ENCODE data around the gene CASK.

Gene CASK

DNA sequence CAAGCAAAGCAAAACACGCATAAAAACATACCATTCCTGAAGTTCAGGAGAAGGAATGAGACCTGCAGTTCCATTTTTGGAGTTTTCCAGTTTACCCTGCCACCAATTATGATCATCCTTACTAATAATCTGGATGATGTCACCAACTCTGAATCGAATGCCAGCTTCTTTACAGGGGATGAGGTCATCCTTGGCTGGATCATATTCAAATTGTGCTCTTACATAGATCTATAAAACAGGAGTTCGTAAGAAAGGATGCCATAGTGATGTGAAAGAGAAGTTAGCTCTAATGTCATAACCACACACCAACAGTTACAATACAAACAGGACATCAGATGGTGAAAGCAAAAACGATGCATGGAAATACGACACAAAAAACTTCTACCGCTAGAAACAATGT is 369.7 kb downstream of the CASK start:
- no peak for TF ChIP-seq FOXP2 (optimal IDR thresholded peaks at IDR 0.05; ENCODE audit: control extremely low read depth, extremely low read length, insufficient read depth)
- TF ChIP-seq POLR2AphosphoS5 (IDR thresholded peaks at IDR 0.05; ENCODE audit: borderline replicate concordance, low read depth, low read length) = no peak
- TF ChIP-seq EZH2 (IDR thresholded peaks at IDR 0.05) = no peak
- no peak overlapping the region for H3K27ac ChIP-seq
- DNase-seq (ENCODE audit: low read depth, low spot score) = no peak
- H3K4me3 ChIP-seq = no peak overlapping the region
- no peaks in the 10 kb centered on the region for H3K36me3 ChIP-seq (ENCODE audit: insufficient read depth, low read length)
- no peaks in the 10 kb centered on the region for H3K9me3 ChIP-seq (ENCODE audit: low read depth, low read length)
- no peak overlapping the region for H3K9ac ChIP-seq (ENCODE audit: insufficient read length)

DNA sequence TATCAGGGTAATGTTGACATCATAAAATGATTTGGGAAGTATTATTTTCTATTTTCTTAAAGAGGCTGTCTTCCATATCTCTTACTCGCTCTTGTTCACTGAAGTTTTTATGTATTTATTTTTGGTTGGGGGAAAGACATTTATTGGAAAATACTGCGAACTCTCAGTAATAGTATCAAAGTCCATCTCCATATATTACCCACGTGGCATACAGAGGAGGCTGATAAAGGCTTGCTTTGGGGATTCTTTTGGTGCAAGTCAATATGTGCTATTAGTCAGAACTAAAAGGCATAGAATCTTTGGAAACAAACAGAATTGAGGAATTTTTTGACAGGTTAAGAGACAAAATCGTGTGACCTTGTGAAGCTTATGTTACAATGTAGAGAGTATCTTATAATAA is 374.9 kb downstream of the CASK start:
- Histone ChIP-seq H3K9ac (ENCODE audit: insufficient read length) (no peak overlapping the region), H3K9me3 (ENCODE audit: low read depth, low read length) (no peaks in the 10 kb centered on the region), H3K4me3 (no peak overlapping the region), H3K27ac (no peak overlapping the region), H3K36me3 (ENCODE audit: insufficient read depth, low read length) (no peaks in the 10 kb centered on the region)
- TF ChIP-seq EZH2 (IDR thresholded peaks at IDR 0.05) (no peak), FOXP2 (optimal IDR thresholded peaks at IDR 0.05; ENCODE audit: control extremely low read depth, extremely low read length, insufficient read depth) (no peak), POLR2AphosphoS5 (IDR thresholded peaks at IDR 0.05; ENCODE audit: borderline replicate concordance, low read depth, low read length) (no peak)
- DNase-seq (ENCODE audit: low read depth, low spot score) = no peak

DNA sequence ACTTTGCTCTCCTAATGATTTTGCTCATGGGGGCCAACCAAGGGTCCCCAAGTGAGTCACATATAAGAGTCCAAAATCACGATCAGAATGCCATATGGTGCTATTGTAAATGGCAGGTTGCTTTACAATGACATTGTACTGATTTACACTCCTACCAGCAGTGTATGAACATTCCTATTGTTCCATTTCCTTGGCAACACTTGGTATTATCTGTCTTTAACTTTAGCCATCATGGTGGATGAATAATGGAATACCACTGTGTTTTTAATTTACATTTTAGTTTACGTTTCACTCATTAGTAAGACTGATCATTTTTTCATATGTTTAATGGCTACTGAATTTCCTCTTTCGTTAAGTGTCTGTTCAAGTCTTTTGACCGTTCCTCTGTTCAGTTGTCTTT is 379.7 kb downstream of the CASK start:
- DNase-seq (ENCODE audit: low read depth, low spot score) = no peak
- Histone ChIP-seq H3K4me3 (no peak overlapping the region), H3K9me3 (ENCODE audit: low read depth, low read length) (no peaks in the 10 kb centered on the region), H3K36me3 (ENCODE audit: insufficient read depth, low read length) (no peaks in the 10 kb centered on the region), H3K9ac (ENCODE audit: insufficient read length) (no peak overlapping the region), H3K27ac (no peak overlapping the region)
- no peak for TF ChIP-seq EZH2 (IDR thresholded peaks at IDR 0.05)
- TF ChIP-seq FOXP2 (optimal IDR thresholded peaks at IDR 0.05; ENCODE audit: control extremely low read depth, extremely low read length, insufficient read depth) = no peak
- TF ChIP-seq POLR2AphosphoS5 (IDR thresholded peaks at IDR 0.05; ENCODE audit: borderline replicate concordance, low read depth, low read length) = no peak

DNA sequence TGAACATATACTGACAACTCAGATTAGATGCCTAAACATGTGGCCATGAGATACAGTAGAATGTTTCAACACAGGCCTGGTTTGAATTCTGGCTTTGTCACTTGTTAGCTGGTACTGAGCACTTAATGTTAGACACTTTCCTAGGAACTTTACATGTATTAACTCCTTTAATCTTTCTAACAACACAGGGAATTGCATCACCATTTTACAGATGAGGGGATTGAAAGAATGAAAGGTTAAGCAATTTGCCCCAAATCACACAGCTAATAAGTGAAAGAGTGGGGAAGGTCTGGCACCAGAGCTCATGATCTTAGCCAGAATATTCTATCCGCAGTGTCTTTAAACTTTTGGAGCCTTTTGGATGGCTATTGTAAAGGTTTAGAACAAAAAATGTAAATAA is 380.3 kb downstream of the CASK start:
- Histone ChIP-seq H3K36me3 (ENCODE audit: insufficient read depth, low read length) (no peaks in the 10 kb centered on the region), H3K4me3 (no peak overlapping the region), H3K9me3 (ENCODE audit: low read depth, low read length) (no peaks in the 10 kb centered on the region), H3K27ac (no peak overlapping the region), H3K9ac (ENCODE audit: insufficient read length) (no peak overlapping the region)
- TF ChIP-seq EZH2 (IDR thresholded peaks at IDR 0.05) (no peak), POLR2AphosphoS5 (IDR thresholded peaks at IDR 0.05; ENCODE audit: borderline replicate concordance, low read depth, low read length) (no peak), FOXP2 (optimal IDR thresholded peaks at IDR 0.05; ENCODE audit: control extremely low read depth, extremely low read length, insufficient read depth) (no peak)
- DNase-seq (ENCODE audit: low read depth, low spot score) = no peak

DNA sequence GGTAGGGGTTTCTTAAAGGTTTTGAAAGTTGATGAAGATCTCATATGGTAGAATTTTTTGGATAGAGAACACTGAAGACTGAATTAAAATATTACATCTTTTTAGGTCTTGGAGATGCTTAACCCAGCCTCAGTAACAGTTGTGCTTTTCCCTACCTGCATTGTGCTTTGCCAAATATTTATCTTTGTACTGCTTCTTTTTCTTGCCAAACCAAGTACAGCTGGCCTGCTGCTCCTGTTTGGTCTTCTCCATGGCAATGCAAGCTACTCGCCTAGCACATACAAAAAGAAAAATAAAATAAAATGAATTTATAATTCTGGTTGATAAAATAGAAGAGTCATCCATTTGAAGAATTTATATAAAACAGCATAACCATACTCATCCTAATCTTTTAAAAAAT is 380.8 kb downstream of the CASK start:
- no peak overlapping the region for H3K4me3 ChIP-seq
- no peak overlapping the region for H3K9ac ChIP-seq (ENCODE audit: insufficient read length)
- H3K36me3 ChIP-seq (ENCODE audit: insufficient read depth, low read length) = no peaks in the 10 kb centered on the region
- TF ChIP-seq POLR2AphosphoS5 (IDR thresholded peaks at IDR 0.05; ENCODE audit: borderline replicate concordance, low read depth, low read length) (no peak), EZH2 (IDR thresholded peaks at IDR 0.05) (no peak), FOXP2 (optimal IDR thresholded peaks at IDR 0.05; ENCODE audit: control extremely low read depth, extremely low read length, insufficient read depth) (no peak)
- no peak for DNase-seq (ENCODE audit: low read depth, low spot score)
- H3K27ac ChIP-seq = no peak overlapping the region
- no peaks in the 10 kb centered on the region for H3K9me3 ChIP-seq (ENCODE audit: low read depth, low read length)

DNA sequence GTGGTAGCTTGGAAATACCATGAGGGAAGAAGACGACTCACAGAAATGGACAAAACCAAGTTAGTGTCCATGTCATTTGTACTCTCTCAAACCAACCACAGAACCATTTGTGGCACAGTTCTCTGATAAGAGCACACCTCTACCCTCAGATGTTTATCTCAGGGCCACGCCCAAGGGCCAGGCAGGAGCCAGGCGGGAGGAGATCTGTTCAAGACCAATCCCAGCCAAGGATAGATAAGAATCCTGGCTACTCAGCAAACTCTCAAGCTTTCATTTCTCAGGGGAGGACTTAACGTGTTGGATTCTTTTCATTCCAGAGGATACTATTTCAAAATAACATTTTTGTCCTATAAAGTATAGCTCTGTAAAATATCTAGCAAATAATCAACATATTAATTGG is 381.2 kb downstream of the CASK start:
- no peak for TF ChIP-seq POLR2AphosphoS5 (IDR thresholded peaks at IDR 0.05; ENCODE audit: borderline replicate concordance, low read depth, low read length)
- TF ChIP-seq FOXP2 (optimal IDR thresholded peaks at IDR 0.05; ENCODE audit: control extremely low read depth, extremely low read length, insufficient read depth) = no peak
- no peak for TF ChIP-seq EZH2 (IDR thresholded peaks at IDR 0.05)
- Histone ChIP-seq H3K9me3 (ENCODE audit: low read depth, low read length) (no peaks in the 10 kb centered on the region), H3K4me3 (no peak overlapping the region), H3K9ac (ENCODE audit: insufficient read length) (no peak overlapping the region), H3K36me3 (ENCODE audit: insufficient read depth, low read length) (no peaks in the 10 kb centered on the region), H3K27ac (no peak overlapping the region)
- DNase-seq (ENCODE audit: low read depth, low spot score) = no peak

DNA sequence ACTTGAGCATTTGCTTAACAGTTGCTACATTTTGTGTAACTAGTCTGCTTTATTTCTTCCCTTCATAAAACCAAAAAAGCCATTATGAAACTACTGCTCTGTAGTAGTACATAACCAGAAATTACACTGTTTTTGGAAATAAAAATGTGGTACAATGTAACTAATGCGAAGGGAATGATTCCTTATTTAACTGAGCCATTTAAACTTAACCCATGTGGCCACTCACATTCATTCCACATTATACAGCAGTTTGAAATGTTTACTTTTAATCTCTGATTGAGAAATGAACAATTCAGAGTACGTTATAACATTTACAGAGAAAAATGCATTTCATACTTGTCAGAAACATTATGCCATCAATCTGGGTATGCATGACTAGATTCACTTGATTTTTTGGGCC is 382.0 kb downstream of the CASK start:
- no peak for TF ChIP-seq FOXP2 (optimal IDR thresholded peaks at IDR 0.05; ENCODE audit: control extremely low read depth, extremely low read length, insufficient read depth)
- TF ChIP-seq POLR2AphosphoS5 (IDR thresholded peaks at IDR 0.05; ENCODE audit: borderline replicate concordance, low read depth, low read length) = no peak
- no peak for TF ChIP-seq EZH2 (IDR thresholded peaks at IDR 0.05)
- H3K27ac ChIP-seq = no peak overlapping the region
- H3K9ac ChIP-seq (ENCODE audit: insufficient read length) = no peak overlapping the region
- no peak overlapping the region for H3K4me3 ChIP-seq
- no peaks in the 10 kb centered on the region for H3K36me3 ChIP-seq (ENCODE audit: insufficient read depth, low read length)
- no peaks in the 10 kb centered on the region for H3K9me3 ChIP-seq (ENCODE audit: low read depth, low read length)
- DNase-seq (ENCODE audit: low read depth, low spot score) = no peak

DNA sequence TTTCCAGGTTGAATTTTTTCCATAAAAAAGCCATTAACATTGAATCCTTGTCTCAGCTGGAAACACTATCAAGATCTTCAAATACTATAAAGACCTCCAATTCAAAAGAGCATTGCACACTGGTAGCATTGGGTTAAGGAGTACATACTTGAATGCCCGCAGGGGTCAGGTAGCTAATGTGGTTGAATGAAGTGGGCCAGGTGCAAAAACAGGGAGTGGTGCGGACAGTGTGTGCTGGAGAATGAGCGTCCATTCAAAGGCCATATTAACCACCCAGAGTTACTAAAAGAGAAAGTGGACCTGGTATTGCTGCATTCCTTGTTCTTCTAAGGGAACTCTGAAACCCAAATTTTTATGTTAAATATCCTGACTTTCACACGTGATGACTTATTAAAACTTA is 384.6 kb downstream of the CASK start:
- H3K4me3 ChIP-seq = no peak overlapping the region
- no peak for DNase-seq (ENCODE audit: low read depth, low spot score)
- no peaks in the 10 kb centered on the region for H3K36me3 ChIP-seq (ENCODE audit: insufficient read depth, low read length)
- H3K9me3 ChIP-seq (ENCODE audit: low read depth, low read length) = no peaks in the 10 kb centered on the region
- no peak overlapping the region for H3K27ac ChIP-seq
- no peak overlapping the region for H3K9ac ChIP-seq (ENCODE audit: insufficient read length)
- TF ChIP-seq EZH2 (IDR thresholded peaks at IDR 0.05) = no peak
- TF ChIP-seq POLR2AphosphoS5 (IDR thresholded peaks at IDR 0.05; ENCODE audit: borderline replicate concordance, low read depth, low read length) = no peak
- no peak for TF ChIP-seq FOXP2 (optimal IDR thresholded peaks at IDR 0.05; ENCODE audit: control extremely low read depth, extremely low read length, insufficient read depth)

DNA sequence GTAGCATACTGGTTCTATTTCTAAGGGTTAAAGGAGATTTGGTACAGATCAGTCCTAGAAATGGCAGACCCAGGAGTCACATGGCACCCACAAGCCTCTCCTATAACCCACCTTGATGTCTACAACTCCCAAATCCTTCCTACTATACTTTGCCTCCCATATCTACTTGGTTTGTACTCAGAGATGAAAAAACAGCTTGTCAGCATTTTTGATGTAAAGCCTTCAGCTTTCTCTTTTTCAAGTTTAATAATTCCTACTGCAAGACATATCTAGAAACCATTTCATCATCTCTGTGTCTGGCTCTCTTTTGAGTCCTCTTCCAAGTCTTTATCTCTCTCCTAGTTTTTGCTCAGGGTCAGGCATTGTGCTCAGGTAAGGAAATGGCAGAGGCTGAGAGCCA is 393.3 kb downstream of the CASK start:
- no peak overlapping the region for H3K27ac ChIP-seq
- H3K36me3 ChIP-seq (ENCODE audit: insufficient read depth, low read length) = no peaks in the 10 kb centered on the region
- no peak overlapping the region for H3K9ac ChIP-seq (ENCODE audit: insufficient read length)
- no peak overlapping the region for H3K4me3 ChIP-seq
- TF ChIP-seq FOXP2 (optimal IDR thresholded peaks at IDR 0.05; ENCODE audit: control extremely low read depth, extremely low read length, insufficient read depth) (no peak), EZH2 (IDR thresholded peaks at IDR 0.05) (no peak), POLR2AphosphoS5 (IDR thresholded peaks at IDR 0.05; ENCODE audit: borderline replicate concordance, low read depth, low read length) (no peak)
- no peak for DNase-seq (ENCODE audit: low read depth, low spot score)
- no peaks in the 10 kb centered on the region for H3K9me3 ChIP-seq (ENCODE audit: low read depth, low read length)
